ENCODE data around the gene WSB1. TPM values are rescaled to one million over a fixed set of nuclear protein-coding genes. Genes with fewer than 3 reads are reported as not detected.

WSB1 gene
- total RNA-seq, 1 donor from 2014 or later: 177 TPM

DNA sequence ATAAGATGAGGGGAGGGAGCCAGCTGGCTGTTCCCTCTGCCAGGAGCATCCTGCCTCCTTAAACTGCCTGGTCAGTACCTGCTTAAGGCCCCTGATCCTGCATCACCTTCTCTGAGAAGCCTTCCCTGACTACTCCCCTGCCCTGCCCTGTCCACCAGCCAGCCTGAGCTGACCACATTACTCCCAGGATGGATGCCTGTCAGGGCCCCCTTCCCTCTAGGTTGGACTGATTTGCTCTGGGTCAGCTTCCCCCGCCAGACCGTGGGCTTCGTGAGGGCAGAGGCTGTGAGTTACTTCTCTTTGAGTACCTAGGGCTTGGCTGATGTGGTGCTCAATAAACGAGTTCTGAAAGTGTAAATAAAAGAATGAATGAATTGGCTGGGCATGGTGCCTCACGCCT is 63.3 kb downstream of the WSB1 start:
- no peak for DNase-seq (ENCODE audit: low spot score)

DNA sequence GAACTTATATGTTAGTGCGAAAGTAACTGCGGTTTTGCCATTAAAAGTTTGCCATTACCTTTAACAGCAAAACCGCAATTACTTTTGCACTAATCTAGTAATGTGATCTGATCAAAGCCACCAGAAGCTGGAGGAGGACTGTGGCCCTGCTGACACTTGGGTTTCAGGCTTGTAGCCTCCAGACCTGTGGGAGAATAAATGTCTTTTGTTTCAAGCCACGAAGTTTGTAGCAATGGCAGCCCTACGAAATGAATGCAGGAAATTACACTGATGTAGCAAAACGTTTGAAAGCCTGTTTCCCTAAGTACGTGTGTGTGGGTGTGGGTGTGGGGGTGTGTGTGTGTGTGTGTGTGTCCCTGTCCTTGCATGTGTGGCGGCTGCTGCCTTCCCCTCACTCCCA is 66.6 kb downstream of the WSB1 start:
- DNase-seq (ENCODE audit: low spot score): no peak

DNA sequence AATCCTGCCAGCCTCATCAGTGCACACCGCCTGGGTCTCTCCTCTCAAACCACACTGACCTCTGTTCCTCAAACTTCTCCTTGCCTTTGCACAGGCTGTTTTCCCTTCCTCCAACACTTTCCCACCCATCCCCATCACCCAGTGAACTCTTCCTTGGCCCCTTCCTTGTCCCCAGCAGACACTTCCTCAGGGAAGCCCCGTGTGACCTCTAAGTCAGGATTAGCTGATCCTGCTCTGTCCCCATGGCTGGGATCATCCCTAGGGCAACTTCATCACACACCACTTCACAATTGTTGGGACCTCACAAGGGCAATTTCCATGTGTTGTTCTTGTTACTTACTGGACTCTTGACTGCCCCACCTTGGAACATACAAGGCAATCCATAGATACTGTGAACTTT is 67.8 kb downstream of the WSB1 start:
- DNase-seq (ENCODE audit: low spot score): no peak

GRCh38 chr17:27362503-27362902 is 68.6 kb downstream of the WSB1 start:
- DNase-seq (ENCODE audit: low spot score): no peak

- DNase-seq (ENCODE audit: low spot score): no peak
These were observed 69.0 kb downstream of the WSB1 start for GRCh38 chr17:27362909-27363308.

DNA sequence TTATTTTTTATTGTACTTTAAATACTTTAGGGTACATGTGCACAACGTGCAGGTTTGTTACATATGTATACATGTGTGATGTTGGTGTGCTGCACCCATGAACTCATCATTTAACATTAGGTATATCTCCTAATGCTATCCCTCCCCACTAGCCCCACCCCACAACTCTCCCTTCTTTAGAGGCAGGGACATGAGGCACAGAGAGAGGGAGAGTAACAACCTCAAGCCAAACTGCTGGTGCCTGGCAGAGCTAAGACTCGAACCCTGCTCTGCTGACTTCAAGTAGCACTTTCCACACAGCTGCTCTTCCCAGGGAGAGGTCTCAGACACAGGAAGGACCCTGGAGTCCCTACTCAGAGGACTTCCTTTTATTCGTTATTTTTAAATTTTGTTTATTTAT is 69.4 kb downstream of the WSB1 start:
- no peak for DNase-seq (ENCODE audit: low spot score)

Other genes with a start within 250 kb of the WSB1 start
- gene KSR1, start 162.3 kb downstream of the WSB1 start, total RNA-seq: 60.2 TPM

Data from mucosa of gallbladder (tissue), 1 donor.